Measurements from ENCODE around the gene CDCA5.

CDCA5 gene

GRCh38 chr11:65128182-65129145 lies 44.6 kb upstream of the CDCA5 start:
- TF ChIP-seq CTCF (IDR thresholded peaks at IDR 0.05; ENCODE audit: low read depth, low read length) (no peak), EZH2phosphoT487 (IDR thresholded peaks at IDR 0.05; ENCODE audit: low read depth) (no peak)
- peaks cover 69% of the 10 kb centered on the region for H3K36me3 ChIP-seq (replicated peaks; ENCODE audit: low read depth, low read length)
- no peak overlapping the region for H3K4me2 ChIP-seq (ENCODE audit: low read length)

GRCh38 chr11:65127473-65128181 lies 43.8 kb upstream of the CDCA5 start:
- TF ChIP-seq CTCF (IDR thresholded peaks at IDR 0.05; ENCODE audit: low read depth, low read length), result no peak
- no peak for TF ChIP-seq EZH2phosphoT487 (IDR thresholded peaks at IDR 0.05; ENCODE audit: low read depth)
- Histone ChIP-seq H3K27ac (ENCODE audit: low read length) (peak overlapping the region; percentile 20; the same call in 1 of the 2 replicates), H3K79me2 (ENCODE audit: low read length) (peaks cover 45% of the 10 kb centered on the region), H3K4me1 (ENCODE audit: low read length) (peaks cover 32% of the 10 kb centered on the region), H3K9ac (ENCODE audit: low read length) (no peak overlapping the region), H3K27me3 (ENCODE audit: low read depth, low read length) (no peaks in the 10 kb centered on the region), H3K36me3 (replicated peaks; ENCODE audit: low read depth, low read length) (peaks cover 64% of the 10 kb centered on the region), H3K4me3 (ENCODE audit: low read length) (no peak overlapping the region), H2AFZ (ENCODE audit: low read depth, low read length) (no peak overlapping the region), H3K4me2 (ENCODE audit: low read length) (no peak overlapping the region), H4K20me1 (ENCODE audit: insufficient read depth, low read length) (no peaks in the 10 kb centered on the region), H3K9me3 (ENCODE audit: insufficient read depth, low read length) (no peaks in the 10 kb centered on the region)

More at GRCh38 chr11:65128182-65129145, 44.6 kb upstream of the CDCA5 start:
- peaks cover 31% of the 10 kb centered on the region for H3K4me1 ChIP-seq (ENCODE audit: low read length)
- H3K9me3 ChIP-seq (ENCODE audit: insufficient read depth, low read length), result no peaks in the 10 kb centered on the region
- no peaks in the 10 kb centered on the region for H4K20me1 ChIP-seq (ENCODE audit: insufficient read depth, low read length)
- no peak overlapping the region for H3K4me3 ChIP-seq (ENCODE audit: low read length)
- no peak overlapping the region for H2AFZ ChIP-seq (ENCODE audit: low read depth, low read length)
- H3K27ac ChIP-seq (ENCODE audit: low read length), result peak overlapping the region; percentile 20; the same call in 1 of the 2 replicates
- peaks cover 45% of the 10 kb centered on the region for H3K79me2 ChIP-seq (ENCODE audit: low read length)
- H3K9ac ChIP-seq (ENCODE audit: low read length), result no peak overlapping the region
- H3K27me3 ChIP-seq (ENCODE audit: low read depth, low read length), result no peaks in the 10 kb centered on the region

GRCh38 chr11:65126624-65127274 lies 42.9 kb upstream of the CDCA5 start:
- TF ChIP-seq CTCF (IDR thresholded peaks at IDR 0.05; ENCODE audit: low read depth, low read length) (no peak), EZH2phosphoT487 (IDR thresholded peaks at IDR 0.05; ENCODE audit: low read depth) (no peak)
- H3K79me2 ChIP-seq (ENCODE audit: low read length), result peaks cover 45% of the 10 kb centered on the region
- peaks cover 25% of the 10 kb centered on the region for H3K4me1 ChIP-seq (ENCODE audit: low read length)
- no peak overlapping the region for H3K4me3 ChIP-seq (ENCODE audit: low read length)
- H3K9me3 ChIP-seq (ENCODE audit: insufficient read depth, low read length), result no peaks in the 10 kb centered on the region
- H4K20me1 ChIP-seq (ENCODE audit: insufficient read depth, low read length), result no peaks in the 10 kb centered on the region
- peaks cover 59% of the 10 kb centered on the region for H3K36me3 ChIP-seq (replicated peaks; ENCODE audit: low read depth, low read length)
- H3K9ac ChIP-seq (ENCODE audit: low read length), result no peak overlapping the region
- H3K4me2 ChIP-seq (ENCODE audit: low read length), result no peak overlapping the region
- no peak overlapping the region for H2AFZ ChIP-seq (ENCODE audit: low read depth, low read length)
- H3K27ac ChIP-seq (ENCODE audit: low read length), result peak overlapping the region; percentile 3
- no peaks in the 10 kb centered on the region for H3K27me3 ChIP-seq (ENCODE audit: low read depth, low read length)

Measured in OCI-LY3 (cell line).